H1 (cell line): Measurements from ENCODE around the gene TLR4. TPM values are rescaled to one million over a fixed set of nuclear protein-coding genes. Genes with fewer than 3 reads are reported as not detected.

Source experiments
- CTCF ChIA-PET: fragments of 300-600 bp; sonication (Branson Sonifier 250); formaldehyde crosslinking; loops from one replicate; lab custom pipeline; 2021; ENCODE audit not compliant: partially characterized antibody; lab: Charles Lee
- POLR2A ChIA-PET: fragments of 300-600 bp; sonication (Branson Sonifier 250); formaldehyde crosslinking; loops from one replicate; lab custom pipeline; 2021; ENCODE audit warnings: inconsistent platforms; ENCODE audit not compliant: partially characterized antibody; lab: Charles Lee
- DNase-seq, 2 experiments: peaks; one replicate each; pipeline versions ENCODE4 v3.0.0 to v3.0.0-alpha.2; 2010 to 2022; ENCODE audit warnings: low spot score in 2 of 2, low read depth in 1 of 2, mixed read lengths in 1 of 2
- FAIRE-seq: peaks from 2 replicates; lab custom pipeline; 2011; peaks lifted over from hg19 to GRCh38; lab: Jason Lieb, UNC
- H2AFZ ChIP-seq: 2 replicates; pipeline ENCODE4 v1.8.1; 2012; ENCODE audit warnings: low read length, inconsistent platforms
- H2AK5ac ChIP-seq: 2 replicates; pipeline ENCODE4 v1.6.1; 2013; ENCODE audit warnings: low read depth, low read length
- H2BK120ac ChIP-seq: replicated peaks from 2 replicates; pipeline ENCODE3; 2013; ENCODE audit warnings: low read depth, low read length, inconsistent platforms
- H2BK12ac ChIP-seq: 2 replicates; pipeline ENCODE4 v1.6.1; 2013; ENCODE audit warnings: low read depth, low read length
- H2BK15ac ChIP-seq: 2 replicates; pipeline ENCODE4 v1.6.1; 2013; ENCODE audit warnings: low read length
- H2BK20ac ChIP-seq: 2 replicates; pipeline ENCODE4 v1.6.1; 2013; ENCODE audit warnings: low read length
- H2BK5ac ChIP-seq: 2 replicates; pipeline ENCODE4 v1.6.1; 2013; ENCODE audit warnings: low read depth, low read length
- H3K14ac ChIP-seq: 2 replicates; pipeline ENCODE4 v1.6.1; 2013; ENCODE audit warnings: inconsistent platforms; ENCODE audit not compliant: insufficient read length
- H3K18ac ChIP-seq: 2 replicates; pipeline ENCODE4 v1.6.1; 2013; ENCODE audit warnings: low read length; ENCODE audit errors: extremely low read depth
- H3K23ac ChIP-seq: 2 replicates; pipeline ENCODE4 v1.6.1; 2013; ENCODE audit warnings: inconsistent platforms; ENCODE audit not compliant: insufficient read length
- H3K23me2 ChIP-seq: 2 replicates; pipeline ENCODE4 v1.6.1; 2013; ENCODE audit warnings: low read depth, low read length
- H3K27ac ChIP-seq: 2 replicates; pipeline ENCODE4 v1.6.1; 2011; ENCODE audit warnings: low read depth, low read length, inconsistent platforms
- H3K27me3 ChIP-seq, 4 experiments: replicated peaks in 1 of 4; 1 replicate in 1 of 4; 2 replicates in 3 of 4; pipeline versions ENCODE4 v1.6.1 to v1.8.1; 2011 to 2013; ENCODE audit warnings: low read length in 3 of 4, mild to moderate bottlenecking in 3 of 4, inconsistent platforms in 2 of 4, mixed read lengths in 2 of 4, moderate library complexity in 1 of 4; ENCODE audit not compliant: control insufficient read depth in 3 of 4, insufficient read depth in 3 of 4; ENCODE audit errors: extremely low read depth in 1 of 4
- H3K36me3 ChIP-seq, 4 experiments: 2 replicates each; pipeline versions ENCODE4 v1.6.1 to v1.8.1; 2011 to 2013; ENCODE audit warnings: mild to moderate bottlenecking in 4 of 4, low read length in 3 of 4, moderate library complexity in 2 of 4, control low read depth in 1 of 4, inconsistent platforms in 1 of 4; ENCODE audit not compliant: insufficient read depth in 4 of 4, control insufficient read depth in 2 of 4
- H3K4ac ChIP-seq: replicated peaks from 2 replicates; pipeline ENCODE3; 2013; ENCODE audit warnings: low read length, low read depth, mixed read lengths, inconsistent platforms; ENCODE audit not compliant: insufficient read length
- H3K4me1 ChIP-seq, 4 experiments: replicated peaks in 1 of 4; 1 replicate in 1 of 4; 2 replicates in 3 of 4; pipeline versions ENCODE4 v1.6.1 to v1.8.1; 2011 to 2013; ENCODE audit warnings: low read length in 3 of 4, inconsistent platforms in 2 of 4, mixed read lengths in 1 of 4; ENCODE audit not compliant: insufficient read depth in 4 of 4, control insufficient read depth in 3 of 4
- H3K4me2 ChIP-seq, 2 experiments: 2 replicates each; pipeline versions ENCODE4 v1.6.1 to v1.8.1; 2011 to 2013; ENCODE audit warnings: low read depth in 2 of 2, low read length in 2 of 2, control low read depth in 1 of 2, inconsistent platforms in 1 of 2, mild to moderate bottlenecking in 1 of 2; ENCODE audit not compliant: insufficient read depth in 1 of 2
- H3K4me3 ChIP-seq, 4 experiments: fragments of 200-600, 300-600 bp in 1 of 4; sonication (generic), shearing (Covaris generic), sonication (Bioruptor Twin) in 1 of 4; 2 replicates each; pipeline versions ENCODE4 v1.5.1 to v1.8.1; 2011 to 2016; ENCODE audit warnings: low read length in 4 of 4, low read depth in 3 of 4, control low read depth in 2 of 4, inconsistent platforms in 2 of 4, mild to moderate bottlenecking in 2 of 4, mixed read lengths in 1 of 4, moderate library complexity in 1 of 4; ENCODE audit not compliant: insufficient read depth in 2 of 4; ENCODE audit errors: extremely low read depth in 1 of 4
- H3K56ac ChIP-seq: replicated peaks from 2 replicates; pipeline ENCODE3; 2013; ENCODE audit warnings: low read depth, mild to moderate bottlenecking, mixed read lengths, low read length, inconsistent platforms; ENCODE audit not compliant: insufficient read length
- H3K79me1 ChIP-seq: 2 replicates; pipeline ENCODE4 v1.6.1; 2013; ENCODE audit warnings: low read depth, low read length, control low read depth
- H3K79me2 ChIP-seq, 2 experiments: 2 replicates each; pipeline versions ENCODE4 v1.6.1 to v1.8.1; 2012 to 2013; ENCODE audit warnings: low read length in 2 of 2, mild to moderate bottlenecking in 2 of 2, inconsistent platforms in 1 of 2; ENCODE audit not compliant: insufficient read depth in 2 of 2, control insufficient read depth in 1 of 2
- H3K9ac ChIP-seq, 4 experiments: replicated peaks in 1 of 4; 1 replicate in 1 of 4; 2 replicates in 3 of 4; pipeline versions ENCODE4 v1.6.1 to v1.8.1; 2011 to 2013; ENCODE audit warnings: low read depth in 3 of 4, low read length in 3 of 4, control low read depth in 2 of 4, mild to moderate bottlenecking in 2 of 4, moderate library complexity in 2 of 4, inconsistent platforms in 1 of 4; ENCODE audit errors: extremely low read depth in 1 of 4
- H3K9me3 ChIP-seq, 2 experiments: 2 replicates each; pipeline versions ENCODE4 v1.6.1 to v1.8.1; 2012 to 2013; ENCODE audit warnings: mild to moderate bottlenecking in 2 of 2, moderate library complexity in 2 of 2, control low read depth in 1 of 2, inconsistent platforms in 1 of 2, low read depth in 1 of 2, low read length in 1 of 2, mixed read lengths in 1 of 2; ENCODE audit not compliant: insufficient read depth in 2 of 2
- H4K20me1 ChIP-seq, 2 experiments: replicated peaks in 1 of 2; 2 replicates each; pipeline versions ENCODE3 to v1.8.1; 2011 to 2013; ENCODE audit warnings: inconsistent platforms in 2 of 2, low read length in 2 of 2, mild to moderate bottlenecking in 1 of 2; ENCODE audit not compliant: insufficient read depth in 2 of 2, control insufficient read depth in 1 of 2
- H4K5ac ChIP-seq: 2 replicates; pipeline ENCODE4 v1.6.1; 2013; ENCODE audit warnings: low read length, low read depth, mixed read lengths, inconsistent platforms; ENCODE audit not compliant: insufficient read length
- H4K8ac ChIP-seq: 2 replicates; pipeline ENCODE4 v1.8.0; 2013; ENCODE audit warnings: mild to moderate bottlenecking, moderate library complexity, low read length, inconsistent platforms; ENCODE audit not compliant: insufficient read depth; ENCODE audit errors: extremely low read depth
- H4K91ac ChIP-seq: replicated peaks from 2 replicates; pipeline ENCODE3; 2013; ENCODE audit warnings: low read length, mixed read lengths, inconsistent platforms; ENCODE audit not compliant: insufficient read length
- TBP ChIP-seq: IDR thresholded peaks from 2 replicates; pipeline ENCODE4 v1.6.1; 2011; ENCODE audit warnings: low read depth, low read length, improper control_type of control experiment
- WGBS, 2 experiments: shearing (Covaris generic) in 1 of 2; methylation state at CpG; one replicate each; pipeline versions ENCODE4 v1.1.6 to v1.1.7; 2013 to 2015; ENCODE audit warnings: low lambda C conversion rate in 2 of 2, mixed read lengths in 2 of 2, inconsistent platforms in 1 of 2, low coverage in 1 of 2, missing lambda C conversion rate in 1 of 2; ENCODE audit not compliant: insufficient replicate concordance in 2 of 2, insufficient coverage in 1 of 2, insufficient read length in 1 of 2; ENCODE audit errors: extremely low coverage in 1 of 2, missing lambda C conversion rate in 1 of 2; 5-methylcytosine and 5-hydroxymethylcytosine counted together
- polyA plus RNA-seq, 7 experiments: library from polyadenylated mRNA; depleted of rRNA in 3 of 7; stranded (reverse) in 5 of 7; unstranded in 2 of 7; fragments of >200 nt in 5 of 7; fragments of 200-250 nt in 2 of 7; gene quantifications; 1 replicate in 5 of 7; 2 replicates in 1 of 7; 4 replicates in 1 of 7; pipeline versions ENCODE4 v1.2.1 to v1.2.3, GENCODE V29; 2011 to 2013; ENCODE audit warnings: missing spikeins in 2 of 7, mixed read lengths in 2 of 7
- total RNA-seq: library from RNA; stranded (reverse); fragmentation: NEBNext Ultra II Directional; extraction: Animal tissue kit (Norgen Biotek cat#: 25700); gene quantifications from 2 replicates; pipeline ENCODE4 v1.2.1, GENCODE V29; 2021
- TF ChIP-seq, protein P1 (sequence below), 3 experiments: IDR thresholded peaks; 1 replicate in 2 of 3; 2 replicates in 1 of 3; pipeline versions ENCODE4 v1.5.1 to v1.6.1; 2011; ENCODE audit warnings: low read length in 3 of 3, mild to moderate bottlenecking in 3 of 3, inconsistent platforms in 2 of 3, low read depth in 1 of 3, moderate library complexity in 1 of 3; ENCODE audit not compliant: insufficient read depth in 1 of 3; ENCODE audit errors: control extremely low read depth in 1 of 3

The TLR4 gene
- total and polyA plus RNA-seq, 2 of the 8 experiments (the other 6 are each of a cell fraction or from before 2014, with no cell fraction given) = 0.02 to 0.17 TPM

GRCh38 chr9:117722108-117722761, 18.0 kb downstream of the TLR4 start:
- Histone ChIP-seq H2BK20ac (no peak overlapping the region), H3K9ac (no peak overlapping the region), H2BK5ac (no peak overlapping the region), H3K18ac (no peak overlapping the region), H3K23me2 (no peaks in the 10 kb centered on the region), H2BK12ac (no peak overlapping the region), H2AFZ (no peak overlapping the region), H3K79me2 (no peaks in the 10 kb centered on the region), H4K5ac (no peak overlapping the region), H3K36me3 (no peaks in the 10 kb centered on the region), H3K4me1 (peaks cover 0 to 1% (median 0%) of the 10 kb centered on the region in 4 experiments; a peak in 2 of 7 replicates), H4K20me1 (no peaks in the 10 kb centered on the region), H4K91ac (no peak overlapping the region), H3K27ac (no peak overlapping the region), H3K23ac (no peak overlapping the region), H3K9me3 (no peaks in the 10 kb centered on the region), H3K56ac (no peak overlapping the region), H3K14ac (no peak overlapping the region), H3K27me3 (no peaks in the 10 kb centered on the region), H2AK5ac (no peak overlapping the region), H4K8ac (no peak overlapping the region), H3K4me2 (no peak overlapping the region), H2BK15ac (no peak overlapping the region), H2BK120ac (no peak overlapping the region), H3K4me3 (no peak overlapping the region), H3K79me1 (no peaks in the 10 kb centered on the region), H3K4ac (no peak overlapping the region)
- no peak for TF ChIP-seq TBP
- TF ChIP-seq, protein P1, sequence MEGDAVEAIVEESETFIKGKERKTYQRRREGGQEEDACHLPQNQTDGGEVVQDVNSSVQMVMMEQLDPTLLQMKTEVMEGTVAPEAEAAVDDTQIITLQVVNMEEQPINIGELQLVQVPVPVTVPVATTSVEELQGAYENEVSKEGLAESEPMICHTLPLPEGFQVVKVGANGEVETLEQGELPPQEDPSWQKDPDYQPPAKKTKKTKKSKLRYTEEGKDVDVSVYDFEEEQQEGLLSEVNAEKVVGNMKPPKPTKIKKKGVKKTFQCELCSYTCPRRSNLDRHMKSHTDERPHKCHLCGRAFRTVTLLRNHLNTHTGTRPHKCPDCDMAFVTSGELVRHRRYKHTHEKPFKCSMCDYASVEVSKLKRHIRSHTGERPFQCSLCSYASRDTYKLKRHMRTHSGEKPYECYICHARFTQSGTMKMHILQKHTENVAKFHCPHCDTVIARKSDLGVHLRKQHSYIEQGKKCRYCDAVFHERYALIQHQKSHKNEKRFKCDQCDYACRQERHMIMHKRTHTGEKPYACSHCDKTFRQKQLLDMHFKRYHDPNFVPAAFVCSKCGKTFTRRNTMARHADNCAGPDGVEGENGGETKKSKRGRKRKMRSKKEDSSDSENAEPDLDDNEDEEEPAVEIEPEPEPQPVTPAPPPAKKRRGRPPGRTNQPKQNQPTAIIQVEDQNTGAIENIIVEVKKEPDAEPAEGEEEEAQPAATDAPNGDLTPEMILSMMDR (IDR thresholded peaks at IDR 0.05; ENCODE audit: control extremely low read depth in 1 of 3, insufficient read depth in 1 of 3, low read depth in 1 of 3, low read length in 3 of 3) = peak in 1 of 3 experiments; percentile 16; a peak in 1 of 4 replicates
- DNase-seq (no peak), FAIRE-seq (no peak)
- 88% methylated on average over 6 of the region's 6 CpGs; no CpG with 5 or more reads in 1 of the 2 experiments for WGBS, 2 experiments
- ChIA-PET CTCF (interaction anchor here (0.8 to 1.6 kb wide), 2 partner anchors 8 to 116 kb away, joined by 3 to 6 read pairs; no protein-coding TSS in a partner anchor), POLR2A (no interaction called here)
